Large intestine (tissue), 3 donors: Measurements from ENCODE around the gene OPN1LW. TPM values are rescaled to one million over a fixed set of nuclear protein-coding genes. Genes with fewer than 3 reads are reported as not detected.
"Not testable (repeated sequence)": the region's sequence is repeated elsewhere in the genome, so short reads cannot be mapped to it uniquely, and the experiment has no call there.

Experiments used
- DNase-seq, 2 donors: peaks; one replicate each; pipeline versions ENCODE4 v3.0.0 to v3.0.0-alpha.2; 2013
- H3K27ac ChIP-seq: one replicate; pipeline ENCODE4 v1.5.1; 2013; ENCODE audit warnings: low read length
- H3K27me3 ChIP-seq: 2 replicates; pipeline ENCODE4 v1.6.1; 2013; ENCODE audit warnings: low read length; ENCODE audit not compliant: control insufficient read depth, insufficient read depth
- H3K36me3 ChIP-seq: 2 replicates; pipeline ENCODE4 v1.6.1; 2013; ENCODE audit warnings: low read length; ENCODE audit not compliant: control insufficient read depth, insufficient read depth
- H3K4me1 ChIP-seq: one replicate; pipeline ENCODE4 v1.6.1; 2013; ENCODE audit warnings: low read length; ENCODE audit not compliant: control insufficient read depth, insufficient read depth
- H3K4me3 ChIP-seq: one replicate; pipeline ENCODE4 v1.5.1; 2013; ENCODE audit warnings: low read length
- H3K9me3 ChIP-seq: one replicate; pipeline ENCODE4 v1.6.1; 2013; ENCODE audit warnings: mild to moderate bottlenecking, low read depth, low read length, moderate library complexity; ENCODE audit not compliant: control insufficient read depth
- WGBS: methylation state at CpG from one replicate; pipeline ENCODE4 v1.1.5; 2013; ENCODE audit warnings: low lambda C conversion rate; ENCODE audit not compliant: insufficient coverage; 5-methylcytosine and 5-hydroxymethylcytosine counted together
- polyA plus RNA-seq: library from polyadenylated mRNA; unstranded; fragments of 120-200 nt; gene quantifications from one replicate; pipeline ENCODE4 v1.2.1, GENCODE V29; 2013

The OPN1LW gene
- polyA plus RNA-seq, 1 donor = not detected

- no peak for DNase-seq
- whole genome bisulfite sequencing = no CpG with 5 or more reads among the region's 9 CpGs
Measured at GRCh38 chrX:154132366-154132765, 11.7 kb upstream of the OPN1LW start.

GRCh38 chrX:154135458-154136229 is 8.4 kb upstream of the OPN1LW start:
- no CpG with 5 or more reads among the region's 7 CpGs for WGBS
- Histone ChIP-seq H3K9me3 (no peaks in the 10 kb centered on the region), H3K4me1 (no peaks in the 10 kb centered on the region), H3K4me3 (no peak overlapping the region), H3K27ac (no peak overlapping the region), H3K27me3 (no peaks in the 10 kb centered on the region), H3K36me3 (no peaks in the 10 kb centered on the region)
- DNase-seq = peak in 1 of 2 donors; percentile 3

More at GRCh38 chrX:154132366-154132765, 11.7 kb upstream of the OPN1LW start:
- Histone ChIP-seq H3K27me3 (no peaks in the 10 kb centered on the region), H3K9me3 (no peaks in the 10 kb centered on the region), H3K4me3 (no peak overlapping the region), H3K4me1 (no peaks in the 10 kb centered on the region), H3K36me3 (no peaks in the 10 kb centered on the region), H3K27ac (no peak overlapping the region)

- no CpG with 5 or more reads among the region's 44 CpGs for WGBS
- H3K36me3 ChIP-seq = no peaks in the 10 kb centered on the region
- no peaks in the 10 kb centered on the region for H3K4me1 ChIP-seq
- peak; percentile 20 to 55 for DNase-seq
- H3K9me3 ChIP-seq = no peaks in the 10 kb centered on the region
- no peaks in the 10 kb centered on the region for H3K27me3 ChIP-seq
- peak overlapping the region; percentile 16 for H3K4me3 ChIP-seq
- H3K27ac ChIP-seq = no peak overlapping the region
Measured at GRCh38 chrX:154136627-154137161, 7.3 kb upstream of the OPN1LW start.

GRCh38 chrX:154138857-154139256 is 5.2 kb upstream of the OPN1LW start:
- no peak overlapping the region for H3K4me3 ChIP-seq
- 90% methylated on average over 2 of the region's 10 CpGs for WGBS
- DNase-seq = no peak

DNA sequence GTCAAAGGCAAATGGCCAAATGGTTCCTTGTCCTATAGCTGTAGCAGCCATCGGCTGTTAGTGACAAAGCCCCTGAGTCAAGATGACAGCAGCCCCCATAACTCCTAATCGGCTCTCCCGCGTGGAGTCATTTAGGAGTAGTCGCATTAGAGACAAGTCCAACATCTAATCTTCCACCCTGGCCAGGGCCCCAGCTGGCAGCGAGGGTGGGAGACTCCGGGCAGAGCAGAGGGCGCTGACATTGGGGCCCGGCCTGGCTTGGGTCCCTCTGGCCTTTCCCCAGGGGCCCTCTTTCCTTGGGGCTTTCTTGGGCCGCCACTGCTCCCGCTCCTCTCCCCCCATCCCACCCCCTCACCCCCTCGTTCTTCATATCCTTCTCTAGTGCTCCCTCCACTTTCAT is 3.8 kb upstream of the OPN1LW start:
- H3K27ac ChIP-seq = no peak overlapping the region
- no peak for DNase-seq
- H3K4me1 ChIP-seq = no peaks in the 10 kb centered on the region
- no peak overlapping the region for H3K4me3 ChIP-seq
- no peaks in the 10 kb centered on the region for H3K36me3 ChIP-seq
- no peaks in the 10 kb centered on the region for H3K9me3 ChIP-seq
- WGBS = no CpG with 5 or more reads among the region's 12 CpGs
- H3K27me3 ChIP-seq = no peaks in the 10 kb centered on the region

More at GRCh38 chrX:154138857-154139256, 5.2 kb upstream of the OPN1LW start:
- Histone ChIP-seq H3K36me3 (no peaks in the 10 kb centered on the region), H3K4me1 (no peaks in the 10 kb centered on the region), H3K27me3 (no peaks in the 10 kb centered on the region), H3K9me3 (no peaks in the 10 kb centered on the region), H3K27ac (no peak overlapping the region)

GRCh38 chrX:154140742-154141141 is 3.3 kb upstream of the OPN1LW start:
- H3K36me3 ChIP-seq = no peaks in the 10 kb centered on the region
- H3K4me1 ChIP-seq = no peaks in the 10 kb centered on the region
- no CpG with 5 or more reads among the region's 10 CpGs for WGBS
- H3K4me3 ChIP-seq = no peak overlapping the region
- H3K27me3 ChIP-seq = no peaks in the 10 kb centered on the region
- no peak for DNase-seq
- H3K27ac ChIP-seq = no peak overlapping the region
- H3K9me3 ChIP-seq = no peaks in the 10 kb centered on the region

DNA sequence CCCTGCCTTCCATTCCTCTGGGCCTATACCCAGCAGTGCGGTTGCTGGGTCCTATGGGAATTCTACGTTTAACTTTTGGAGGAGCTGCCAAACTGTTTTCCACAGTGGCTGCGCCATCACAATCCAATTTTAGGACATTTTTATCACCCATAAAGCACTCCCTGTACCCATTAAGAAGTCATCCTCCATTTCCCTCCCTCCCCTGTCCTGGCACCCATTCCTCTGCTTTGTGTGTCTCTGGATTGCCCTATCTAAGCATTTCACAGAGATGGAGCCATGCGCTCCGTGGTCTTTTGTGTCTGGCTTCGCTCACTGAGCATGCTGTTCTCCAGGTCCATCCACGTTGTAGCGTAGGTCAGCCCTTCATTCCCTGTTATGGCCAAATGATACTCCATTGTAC is 1.7 kb upstream of the OPN1LW start:
- H3K4me1 ChIP-seq = no peaks in the 10 kb centered on the region
- no peaks in the 10 kb centered on the region for H3K9me3 ChIP-seq
- no peaks in the 10 kb centered on the region for H3K27me3 ChIP-seq
- no CpG with 5 or more reads among the region's 8 CpGs for WGBS
- no peak overlapping the region for H3K4me3 ChIP-seq
- no peak overlapping the region for H3K27ac ChIP-seq
- no peak for DNase-seq
- H3K36me3 ChIP-seq = no peaks in the 10 kb centered on the region

DNA sequence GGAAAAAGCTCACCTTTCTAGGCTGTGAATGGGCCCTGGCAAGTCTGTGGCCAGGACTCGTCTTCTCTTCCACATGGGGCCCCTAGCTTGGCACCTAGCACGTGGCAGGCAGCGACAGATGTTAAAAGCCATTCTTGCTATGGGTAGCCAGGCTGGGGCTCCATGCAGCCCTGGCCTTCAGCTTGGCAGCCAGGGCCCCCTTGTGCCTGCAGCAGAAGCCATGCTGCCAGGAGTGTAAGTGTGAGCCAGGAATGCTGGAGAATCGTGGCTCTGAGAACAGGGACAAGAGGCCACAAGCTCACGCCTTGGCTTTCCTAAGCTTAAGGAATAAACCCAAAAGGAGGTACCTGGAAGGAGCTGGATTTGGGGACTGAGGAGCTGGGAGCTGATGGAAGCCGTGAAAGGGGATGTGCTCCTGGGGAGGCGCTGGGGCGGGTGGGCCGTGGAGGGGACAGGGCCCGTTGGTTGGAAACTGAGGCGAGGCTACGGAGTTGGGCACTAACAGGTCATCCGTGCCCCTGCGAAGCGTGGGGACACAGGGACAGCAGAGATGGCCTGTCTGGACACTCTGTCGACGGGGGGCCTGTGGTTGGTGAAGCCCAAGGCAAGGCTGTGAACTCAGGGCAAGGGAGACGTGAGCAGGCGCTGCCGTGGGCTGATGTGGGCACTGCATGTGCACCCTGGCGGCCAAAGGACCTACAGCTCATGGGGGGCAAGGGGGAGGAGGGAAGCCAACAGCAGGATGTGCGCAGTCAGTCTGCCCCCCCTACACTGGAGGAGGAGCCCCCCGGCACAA is 895 bp upstream of the OPN1LW start:
- DNase-seq = no peak
- WGBS = no CpG with 5 or more reads among the region's 23 CpGs
- H3K36me3 ChIP-seq = no peaks in the 10 kb centered on the region

DNA sequence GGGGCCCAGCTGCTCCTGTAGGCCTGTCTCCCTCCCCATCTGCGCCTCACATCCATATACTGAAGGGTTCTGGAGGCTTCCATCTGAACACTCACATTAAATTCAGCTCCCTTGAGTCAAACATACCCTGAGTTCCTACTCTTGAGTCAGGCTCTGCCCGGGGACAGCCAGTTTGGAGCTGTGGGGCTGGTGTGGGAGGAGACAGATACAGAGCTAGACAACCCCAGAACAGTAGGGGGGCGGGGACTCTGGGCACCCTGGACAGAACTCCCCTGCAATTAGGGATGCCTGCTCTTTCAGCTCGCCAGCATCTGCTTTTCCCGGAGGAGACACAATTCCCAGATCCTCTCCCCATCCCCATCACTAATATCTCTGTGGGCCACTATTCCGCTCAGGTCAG is 7.0 kb downstream of the OPN1LW start:
- not testable (repeated sequence) for H3K4me1 ChIP-seq, H3K27ac ChIP-seq, H3K9me3 ChIP-seq, H3K36me3 ChIP-seq, DNase-seq, H3K4me3 ChIP-seq, H3K27me3 ChIP-seq
- WGBS = no CpG with 5 or more reads among the region's 6 CpGs

More for the DNA sequence above, 895 bp upstream of the OPN1LW start:
- Histone ChIP-seq H3K27ac (no peak overlapping the region), H3K9me3 (no peaks in the 10 kb centered on the region), H3K4me3 (no peak overlapping the region), H3K4me1 (no peaks in the 10 kb centered on the region), H3K27me3 (no peaks in the 10 kb centered on the region)

DNA sequence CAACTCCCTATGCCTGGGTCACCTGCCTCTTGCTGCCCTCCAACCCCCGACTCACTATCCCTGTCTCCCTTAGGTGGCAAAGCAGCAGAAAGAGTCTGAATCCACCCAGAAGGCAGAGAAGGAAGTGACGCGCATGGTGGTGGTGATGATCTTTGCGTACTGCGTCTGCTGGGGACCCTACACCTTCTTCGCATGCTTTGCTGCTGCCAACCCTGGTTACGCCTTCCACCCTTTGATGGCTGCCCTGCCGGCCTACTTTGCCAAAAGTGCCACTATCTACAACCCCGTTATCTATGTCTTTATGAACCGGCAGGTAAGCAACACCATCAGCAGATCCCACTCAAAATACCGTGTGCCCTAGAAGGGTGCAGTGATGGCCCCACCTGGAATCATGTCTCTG is 12.2 kb downstream of the OPN1LW start:
- H3K27me3 ChIP-seq, H3K36me3 ChIP-seq, H3K4me1 ChIP-seq, H3K4me3 ChIP-seq, H3K9me3 ChIP-seq, DNase-seq, H3K27ac ChIP-seq: not testable (repeated sequence)
- WGBS = no CpG with 5 or more reads among the region's 11 CpGs
